Measurements from ENCODE around the gene CEP85L. TPM values are rescaled to one million over a fixed set of nuclear protein-coding genes. Genes with fewer than 3 reads are reported as not detected.

The CEP85L gene
- total and polyA plus RNA-seq, 2 of the 13 experiments (the other 11 are each of a cell fraction or from before 2014, with no cell fraction given), result 0.44 to 1.7 TPM

DNA sequence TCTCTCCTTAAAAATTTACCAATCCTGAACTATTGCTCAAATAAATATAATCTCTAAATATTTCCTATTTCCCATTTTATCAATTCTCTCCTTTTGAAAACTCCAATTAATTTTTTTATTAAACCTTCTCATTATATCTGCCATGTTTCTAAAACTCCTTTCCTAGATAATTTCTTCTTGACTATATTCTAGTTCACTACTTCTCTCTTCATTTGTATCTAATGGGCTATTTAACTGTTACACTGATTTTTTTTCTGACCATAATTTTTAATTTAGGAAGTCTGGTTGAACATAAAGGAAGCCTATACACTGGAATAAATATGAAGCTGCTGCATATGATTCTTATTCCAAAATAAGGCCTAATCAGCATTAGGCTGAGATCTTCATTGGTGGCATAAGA is 199.6 kb downstream of the CEP85L start:
- TF ChIP-seq POLR2A (IDR thresholded peaks at IDR 0.05; ENCODE audit: insufficient read depth in 1 of 2, low read depth in 2 of 2, low read length in 2 of 2), result no peak
- TF ChIP-seq, protein P1, sequence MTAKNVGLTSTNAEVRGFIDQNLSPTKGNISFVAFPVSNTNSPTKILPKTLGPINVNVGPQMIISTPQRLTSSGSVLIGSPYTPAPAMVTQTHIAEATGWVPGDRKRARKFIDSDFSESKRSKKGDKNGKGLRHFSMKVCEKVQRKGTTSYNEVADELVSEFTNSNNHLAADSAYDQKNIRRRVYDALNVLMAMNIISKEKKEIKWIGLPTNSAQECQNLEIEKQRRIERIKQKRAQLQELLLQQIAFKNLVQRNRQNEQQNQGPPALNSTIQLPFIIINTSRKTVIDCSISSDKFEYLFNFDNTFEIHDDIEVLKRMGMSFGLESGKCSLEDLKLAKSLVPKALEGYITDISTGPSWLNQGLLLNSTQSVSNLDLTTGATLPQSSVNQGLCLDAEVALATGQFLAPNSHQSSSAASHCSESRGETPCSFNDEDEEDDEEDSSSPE (CRISPR knock-in tag; IDR thresholded peaks at IDR 0.05), result no peak
- TF ChIP-seq NR1H2 (CRISPR knock-in tag; IDR thresholded peaks at IDR 0.05; ENCODE audit: borderline replicate concordance, low read depth), result no peak
- no peak for TF ChIP-seq RFXAP (CRISPR knock-in tag; IDR thresholded peaks at IDR 0.05; ENCODE audit: borderline replicate concordance)
- TF ChIP-seq EHMT2 (IDR thresholded peaks at IDR 0.05; ENCODE audit: borderline replicate concordance, low read depth, low read length), result no peak
- ATAC-seq (no peak), FAIRE-seq (no peak)

DNA sequence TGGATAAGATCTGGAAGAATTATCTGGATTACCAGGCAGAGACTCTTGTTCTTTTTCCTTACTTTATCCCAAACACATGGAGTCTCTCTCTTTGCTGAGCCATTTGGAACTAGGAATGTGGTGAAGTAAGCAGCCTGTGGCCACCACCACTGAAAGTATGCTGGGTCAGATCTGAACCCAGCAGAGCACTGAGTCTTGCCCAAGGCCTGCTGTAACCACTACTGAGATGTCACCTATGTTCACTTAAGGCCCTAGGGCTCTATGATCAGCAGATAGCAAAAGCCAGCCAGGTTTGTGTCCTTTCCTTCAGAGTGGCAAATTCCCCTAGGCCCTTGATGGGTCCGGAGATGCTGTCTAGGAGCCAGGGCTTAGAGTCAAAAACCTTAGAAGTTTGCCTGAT is 206.6 kb downstream of the CEP85L start:
- H4K20me1 ChIP-seq (ENCODE audit: insufficient read depth, low read length), result no peaks in the 10 kb centered on the region
- CTCF ChIA-PET (ENCODE audit: low intra/inter-chr PET ratio, low total read pairs), result no interaction called here
- no peak for ATAC-seq
- H3K27ac ChIP-seq (ENCODE audit: extremely low read length, insufficient read depth, low read length), result no peak overlapping the region
- H3K4me1 ChIP-seq (ENCODE audit: insufficient read depth, low read length), result no peaks in the 10 kb centered on the region
- TF ChIP-seq ARNTL (CRISPR knock-in tag; IDR thresholded peaks at IDR 0.05) (no peak), REL (CRISPR knock-in tag; conservative IDR thresholded peaks at IDR 0.05) (no peak), RFXANK (CRISPR knock-in tag; IDR thresholded peaks at IDR 0.05) (no peak), KMT2B (CRISPR knock-in tag; IDR thresholded peaks at IDR 0.05) (no peak), ZNF792 (CRISPR knock-in tag; IDR thresholded peaks at IDR 0.05) (no peak), WIZ (CRISPR knock-in tag; IDR thresholded peaks at IDR 0.05) (no peak), TOPORS (CRISPR knock-in tag; IDR thresholded peaks at IDR 0.05) (no peak), ZNF143 (CRISPR knock-in tag; IDR thresholded peaks at IDR 0.05) (no peak), KDM2A (CRISPR knock-in tag; IDR thresholded peaks at IDR 0.05; ENCODE audit: borderline replicate concordance, low read depth) (no peak), EP300 (IDR thresholded peaks at IDR 0.05; ENCODE audit: low read depth in 2 of 2, low read length in 2 of 2) (no peak), EP300 (CRISPR knock-in tag; IDR thresholded peaks at IDR 0.05; ENCODE audit: borderline replicate concordance) (no peak), TFAP4 (IDR thresholded peaks at IDR 0.05; ENCODE audit: borderline replicate concordance, low read depth) (no peak), HDAC1 (CRISPR knock-in tag; IDR thresholded peaks at IDR 0.05) (no peak), HNF4A (CRISPR knock-in tag; IDR thresholded peaks at IDR 0.05) (no peak)
- 30% methylated on average over 1 of the region's 1 CpG for WGBS (ENCODE audit: low lambda C conversion rate)
- POLR2A ChIA-PET, result no interaction called here
- H3K27me3 ChIP-seq (ENCODE audit: control insufficient read depth in 1 of 2, insufficient read depth in 2 of 2, low read length in 2 of 2), result no peaks in the 10 kb centered on the region
- H3K36me3 ChIP-seq (replicated peaks in 1 of 2; ENCODE audit: control insufficient read depth in 1 of 2, insufficient read depth in 2 of 2, low read length in 2 of 2), result no peaks in the 10 kb centered on the region
- in situ Hi-C loops (cut with HindIII; ENCODE audit: extremely low pct_ligation_motif_present, low pct_unique_long_range_greater_than_20kb) (no loop called here), intact Hi-C loops (cut with micrococcal nuclease; ENCODE audit: unreplicated experiment) (no loop called here)
- no peaks in the 10 kb centered on the region for H3K79me2 ChIP-seq (ENCODE audit: insufficient read depth, low read length)
- H3K9me3 ChIP-seq (ENCODE audit: low read length), result peaks cover 52% of the 10 kb centered on the region
- H2AFZ ChIP-seq (ENCODE audit: low read length), result no peak overlapping the region
- no peak for FAIRE-seq
- BruUV-seq (replicated peaks), result no TSS peak
- no peak for DNase-seq (ENCODE audit: low spot score)
- no peak overlapping the region for H3K4me2 ChIP-seq (ENCODE audit: low read depth, low read length)
- no peak overlapping the region for H3K9ac ChIP-seq (ENCODE audit: insufficient read depth, low read depth, low read length)
- no peak overlapping the region for H3K4me3 ChIP-seq (replicated peaks in 1 of 3; ENCODE audit: insufficient read depth in 1 of 3, low read depth in 2 of 3, low read length in 3 of 3)

More for the DNA sequence above, 199.6 kb downstream of the CEP85L start:
- no peak overlapping the region for H3K4me3 ChIP-seq (replicated peaks in 1 of 3; ENCODE audit: insufficient read depth in 1 of 3, low read depth in 2 of 3, low read length in 3 of 3)
- ChIA-PET CTCF (ENCODE audit: low intra/inter-chr PET ratio, low total read pairs) (no interaction called here), POLR2A (no interaction called here)
- intact Hi-C loops (cut with micrococcal nuclease; ENCODE audit: unreplicated experiment), result no loop called here
- no peaks in the 10 kb centered on the region for H4K20me1 ChIP-seq (ENCODE audit: insufficient read depth, low read length)
- no peaks in the 10 kb centered on the region for H3K36me3 ChIP-seq (replicated peaks in 1 of 2; ENCODE audit: control insufficient read depth in 1 of 2, insufficient read depth in 2 of 2, low read length in 2 of 2)
- H3K9me3 ChIP-seq (ENCODE audit: low read length), result peaks cover 35% of the 10 kb centered on the region
- DNase-seq (ENCODE audit: low spot score), result no peak
- in situ Hi-C loops (cut with HindIII; ENCODE audit: extremely low pct_ligation_motif_present, low pct_unique_long_range_greater_than_20kb), result no loop called here
- no TSS peak for BruUV-seq (replicated peaks)
- H3K9ac ChIP-seq (ENCODE audit: insufficient read depth, low read depth, low read length), result no peak overlapping the region
- no peaks in the 10 kb centered on the region; a peak in 1 of 5 replicates for H3K27me3 ChIP-seq (ENCODE audit: control insufficient read depth in 1 of 2, insufficient read depth in 2 of 2, low read length in 2 of 2)
- H3K4me1 ChIP-seq (ENCODE audit: insufficient read depth, low read length), result no peaks in the 10 kb centered on the region
- no peaks in the 10 kb centered on the region for H3K79me2 ChIP-seq (ENCODE audit: insufficient read depth, low read length)
- H3K4me2 ChIP-seq (ENCODE audit: low read depth, low read length), result no peak overlapping the region
- no peak overlapping the region for H2AFZ ChIP-seq (ENCODE audit: low read length)
- H3K27ac ChIP-seq (ENCODE audit: extremely low read length, insufficient read depth, low read length), result no peak overlapping the region

Measured in HepG2 (cell line).